PFSK-1 (cell line): ENCODE measurements around the gene RPL36AL.

Source experiments
- FOXP2 ChIP-seq: optimal IDR thresholded peaks from 2 replicates; pipeline ENCODE3; 2011; ENCODE audit warnings: borderline replicate concordance, control low read depth, inconsistent platforms; ENCODE audit not compliant: insufficient read depth; ENCODE audit errors: extremely low read length, extremely low read depth
- POLR2AphosphoS5 ChIP-seq: IDR thresholded peaks from 2 replicates; pipeline ENCODE4 v1.6.1; 2012; ENCODE audit warnings: low read depth, mild to moderate bottlenecking, control low read depth, low read length, moderate library complexity
- SIN3A ChIP-seq: IDR thresholded peaks from 2 replicates; pipeline ENCODE4 v1.6.1; 2012; ENCODE audit warnings: mild to moderate bottlenecking, low read length, moderate library complexity, borderline replicate concordance; ENCODE audit not compliant: insufficient read depth
- TAF1 ChIP-seq: IDR thresholded peaks from 2 replicates; pipeline ENCODE4 v1.6.1; 2012; ENCODE audit warnings: low read length, control low read depth, borderline replicate concordance; ENCODE audit not compliant: insufficient read depth
- TF ChIP-seq, protein P1 (sequence below), 2 experiments: IDR thresholded peaks; 2 replicates each; pipeline versions ENCODE4 v1.6.1 to v1.8.0; 2011 to 2012; ENCODE audit warnings: low read depth in 2 of 2, low read length in 2 of 2, control low read depth in 1 of 2, inconsistent platforms in 1 of 2, mild to moderate bottlenecking in 1 of 2, moderate library complexity in 1 of 2; ENCODE audit not compliant: insufficient read depth in 1 of 2

Gene RPL36AL

DNA sequence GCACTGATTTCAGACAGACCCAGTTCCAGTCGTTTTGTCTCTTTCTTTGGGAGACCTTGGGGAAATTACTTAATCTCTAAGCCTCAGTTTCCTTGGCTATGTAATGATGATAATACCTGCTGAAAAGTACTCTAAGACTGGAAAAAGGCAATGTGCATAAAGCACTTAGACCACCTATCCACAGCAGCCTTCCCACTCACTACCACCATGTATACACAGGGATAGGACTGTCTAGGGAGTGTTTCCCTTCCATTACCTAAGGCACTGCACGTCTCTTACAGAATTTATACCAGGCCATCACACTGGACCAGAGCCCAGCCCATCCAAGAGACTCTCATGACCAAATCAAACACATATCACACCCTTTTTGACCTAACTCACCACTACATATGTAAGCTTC, 40.6 kb downstream of the RPL36AL start:
- no peak for TF ChIP-seq SIN3A

DNA sequence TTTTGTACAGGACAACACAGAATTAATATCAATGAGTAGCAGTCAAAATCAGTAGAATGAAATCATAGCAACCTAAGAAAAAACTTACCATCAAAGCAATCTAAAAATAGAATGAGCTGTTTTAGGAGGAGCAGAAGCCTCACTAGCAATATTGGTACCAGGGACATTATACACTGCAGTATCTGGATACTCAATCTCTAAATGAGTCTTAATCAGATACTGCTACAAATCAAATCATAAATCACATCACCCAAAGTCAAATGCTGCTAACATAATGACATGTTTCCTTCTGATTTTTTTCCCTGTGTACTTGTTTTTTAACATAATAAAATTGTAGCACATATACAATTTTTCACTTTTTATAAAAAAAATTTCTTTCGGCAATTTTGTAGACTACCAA, 42.3 kb downstream of the RPL36AL start:
- TF ChIP-seq, protein P1, sequence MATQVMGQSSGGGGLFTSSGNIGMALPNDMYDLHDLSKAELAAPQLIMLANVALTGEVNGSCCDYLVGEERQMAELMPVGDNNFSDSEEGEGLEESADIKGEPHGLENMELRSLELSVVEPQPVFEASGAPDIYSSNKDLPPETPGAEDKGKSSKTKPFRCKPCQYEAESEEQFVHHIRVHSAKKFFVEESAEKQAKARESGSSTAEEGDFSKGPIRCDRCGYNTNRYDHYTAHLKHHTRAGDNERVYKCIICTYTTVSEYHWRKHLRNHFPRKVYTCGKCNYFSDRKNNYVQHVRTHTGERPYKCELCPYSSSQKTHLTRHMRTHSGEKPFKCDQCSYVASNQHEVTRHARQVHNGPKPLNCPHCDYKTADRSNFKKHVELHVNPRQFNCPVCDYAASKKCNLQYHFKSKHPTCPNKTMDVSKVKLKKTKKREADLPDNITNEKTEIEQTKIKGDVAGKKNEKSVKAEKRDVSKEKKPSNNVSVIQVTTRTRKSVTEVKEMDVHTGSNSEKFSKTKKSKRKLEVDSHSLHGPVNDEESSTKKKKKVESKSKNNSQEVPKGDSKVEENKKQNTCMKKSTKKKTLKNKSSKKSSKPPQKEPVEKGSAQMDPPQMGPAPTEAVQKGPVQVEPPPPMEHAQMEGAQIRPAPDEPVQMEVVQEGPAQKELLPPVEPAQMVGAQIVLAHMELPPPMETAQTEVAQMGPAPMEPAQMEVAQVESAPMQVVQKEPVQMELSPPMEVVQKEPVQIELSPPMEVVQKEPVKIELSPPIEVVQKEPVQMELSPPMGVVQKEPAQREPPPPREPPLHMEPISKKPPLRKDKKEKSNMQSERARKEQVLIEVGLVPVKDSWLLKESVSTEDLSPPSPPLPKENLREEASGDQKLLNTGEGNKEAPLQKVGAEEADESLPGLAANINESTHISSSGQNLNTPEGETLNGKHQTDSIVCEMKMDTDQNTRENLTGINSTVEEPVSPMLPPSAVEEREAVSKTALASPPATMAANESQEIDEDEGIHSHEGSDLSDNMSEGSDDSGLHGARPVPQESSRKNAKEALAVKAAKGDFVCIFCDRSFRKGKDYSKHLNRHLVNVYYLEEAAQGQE (IDR thresholded peaks at IDR 0.05; ENCODE audit: insufficient read depth in 1 of 2, low read depth in 2 of 2, low read length in 2 of 2): no peak

DNA sequence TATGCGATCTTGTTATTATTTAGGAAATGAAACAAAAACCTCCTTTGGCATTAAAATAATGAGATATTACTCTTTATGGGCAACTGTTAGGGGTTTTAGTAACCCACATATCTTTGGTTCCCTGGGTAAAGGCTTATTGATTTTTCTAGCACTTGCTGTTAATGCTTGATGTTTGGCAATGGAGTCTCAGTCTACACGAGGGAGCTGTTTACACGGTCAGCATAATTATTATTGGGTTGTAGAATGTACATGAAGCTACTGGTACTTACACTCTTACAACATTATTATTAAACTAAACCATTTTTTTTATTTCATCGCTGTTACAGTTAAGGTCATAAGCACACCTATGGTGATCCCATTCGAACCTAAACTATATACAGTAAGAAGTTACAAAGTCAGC, 46.4 kb downstream of the RPL36AL start:
- TF ChIP-seq TAF1: no peak
- no peak for TF ChIP-seq POLR2AphosphoS5
- TF ChIP-seq SIN3A: no peak
- no peak for TF ChIP-seq FOXP2
- TF ChIP-seq, protein P1 (IDR thresholded peaks at IDR 0.05; ENCODE audit: insufficient read depth in 1 of 2, low read depth in 2 of 2, low read length in 2 of 2): no peak

DNA sequence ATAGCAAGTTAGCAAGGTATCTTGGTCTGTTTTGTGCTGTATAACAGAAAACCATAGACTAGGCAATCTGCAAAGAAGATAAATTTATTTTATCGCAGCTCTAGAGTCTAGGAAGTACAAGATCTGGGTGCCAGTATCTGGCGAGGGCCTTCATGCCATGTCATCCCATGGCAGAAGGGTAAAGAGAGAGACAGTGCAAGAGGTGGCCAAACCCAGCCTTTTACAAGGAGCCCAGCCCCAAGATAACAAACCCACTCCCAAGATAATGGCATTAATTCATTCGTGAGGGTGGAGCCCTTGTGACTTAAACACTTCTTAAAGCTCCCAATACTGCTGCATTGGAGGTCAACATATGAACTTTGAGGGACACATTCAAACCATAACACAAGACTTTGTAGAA, 51.1 kb downstream of the RPL36AL start:
- TF ChIP-seq TAF1 (no peak), SIN3A (no peak), POLR2AphosphoS5 (no peak), FOXP2 (no peak)
- TF ChIP-seq, protein P1 (IDR thresholded peaks at IDR 0.05; ENCODE audit: insufficient read depth in 1 of 2, low read depth in 2 of 2, low read length in 2 of 2): no peak
